Mucosa of stomach (tissue), 1 donor: Measurements from ENCODE around the gene ADCY3.

Experiments
- H3K27me3 ChIP-seq: one replicate; pipeline ENCODE4 v1.7.0; 2013; ENCODE audit warnings: mild to moderate bottlenecking, low read length; ENCODE audit not compliant: control insufficient read depth, insufficient read depth
- H3K36me3 ChIP-seq: one replicate; pipeline ENCODE4 v1.7.0; 2013; ENCODE audit warnings: low read length; ENCODE audit not compliant: control insufficient read depth, insufficient read depth
- H3K4me1 ChIP-seq: one replicate; pipeline ENCODE4 v1.7.0; 2013; ENCODE audit warnings: mild to moderate bottlenecking, low read length; ENCODE audit not compliant: control insufficient read depth, insufficient read depth
- H3K4me3 ChIP-seq: one replicate; pipeline ENCODE4 v1.7.0; 2013; ENCODE audit warnings: low read length
- H3K9ac ChIP-seq: one replicate; pipeline ENCODE4 v1.7.0; 2013; ENCODE audit warnings: mild to moderate bottlenecking, low read length, moderate library complexity
- H3K9me3 ChIP-seq: one replicate; pipeline ENCODE4 v1.7.0; 2013; ENCODE audit warnings: mild to moderate bottlenecking, low read length, moderate library complexity; ENCODE audit not compliant: control insufficient read depth
- donor health status: Pancreatic carcinoma.

ADCY3 gene

DNA sequence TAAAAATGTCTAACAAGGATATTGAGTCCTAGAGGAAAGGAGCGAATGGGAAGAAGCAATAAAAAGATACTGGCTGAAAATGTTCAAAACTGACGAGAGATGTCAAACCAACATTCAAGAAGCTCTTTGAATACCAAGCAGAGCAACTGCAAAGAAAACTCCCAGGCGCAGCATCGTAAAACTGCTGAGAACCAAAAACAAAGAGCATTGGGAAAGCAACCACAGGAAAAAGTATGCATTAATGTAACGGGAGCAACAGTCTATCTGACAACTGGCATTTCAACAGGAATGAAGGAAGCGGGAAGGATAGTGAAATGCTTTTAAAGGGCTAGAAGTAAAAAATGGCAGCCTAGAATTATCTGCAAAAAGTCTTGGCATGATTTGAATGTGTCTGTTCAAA lies 53.1 kb downstream of the ADCY3 start:
- Histone ChIP-seq H3K9me3 (no peaks in the 10 kb centered on the region), H3K4me3 (no peak overlapping the region), H3K4me1 (no peaks in the 10 kb centered on the region), H3K27me3 (no peaks in the 10 kb centered on the region), H3K9ac (no peak overlapping the region), H3K36me3 (no peaks in the 10 kb centered on the region)

DNA sequence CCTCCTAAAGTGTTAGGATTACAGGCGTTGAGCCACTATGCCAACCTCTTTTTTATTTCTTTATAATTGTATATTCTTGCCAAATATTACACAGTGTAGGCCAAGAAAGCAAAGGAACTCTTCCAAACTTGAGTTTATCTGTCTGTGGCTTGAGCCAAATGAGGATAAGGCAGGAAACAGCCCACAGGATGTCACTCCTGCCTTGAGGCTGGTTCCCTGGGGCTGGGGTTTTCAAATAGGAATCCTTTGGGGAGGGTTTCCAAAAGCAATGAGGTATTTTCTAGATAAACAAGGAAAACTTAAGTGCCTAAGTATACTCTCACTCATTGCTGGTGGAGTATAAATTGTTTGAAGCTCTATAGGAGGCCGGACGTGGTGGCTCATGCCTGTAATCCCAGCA lies 56.4 kb downstream of the ADCY3 start:
- H3K27me3 ChIP-seq: no peaks in the 10 kb centered on the region
- H3K36me3 ChIP-seq: no peaks in the 10 kb centered on the region
- H3K9me3 ChIP-seq: no peaks in the 10 kb centered on the region
- no peak overlapping the region for H3K9ac ChIP-seq
- H3K4me3 ChIP-seq: no peak overlapping the region
- H3K4me1 ChIP-seq: no peaks in the 10 kb centered on the region

DNA sequence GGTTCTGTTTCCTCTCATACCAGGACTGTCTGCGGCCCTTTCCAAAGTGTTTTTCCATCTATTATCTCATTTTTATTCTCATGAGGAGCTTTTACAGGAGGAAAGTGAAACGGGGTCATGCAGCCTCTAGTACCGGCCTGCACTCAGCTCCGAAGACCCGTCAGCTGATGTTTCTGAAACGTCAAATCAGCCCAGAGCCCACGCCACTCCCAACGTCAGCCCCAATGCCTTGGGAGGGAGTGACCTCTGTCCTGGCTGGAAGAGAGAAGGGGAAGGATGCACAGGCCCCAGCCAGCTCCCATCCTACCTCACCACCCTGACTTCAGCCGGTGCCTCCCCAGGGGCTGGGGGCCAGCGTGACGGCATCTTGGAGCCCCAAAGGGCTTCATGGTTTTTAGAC lies 58.5 kb downstream of the ADCY3 start:
- Histone ChIP-seq H3K9ac (no peak overlapping the region), H3K9me3 (no peaks in the 10 kb centered on the region), H3K36me3 (no peaks in the 10 kb centered on the region), H3K27me3 (no peaks in the 10 kb centered on the region), H3K4me1 (no peaks in the 10 kb centered on the region), H3K4me3 (no peak overlapping the region)

GRCh38 chr2:24860631-24861030 lies 59.4 kb downstream of the ADCY3 start:
- Histone ChIP-seq H3K36me3 (no peaks in the 10 kb centered on the region), H3K9me3 (no peaks in the 10 kb centered on the region), H3K4me3 (no peak overlapping the region), H3K4me1 (no peaks in the 10 kb centered on the region), H3K9ac (no peak overlapping the region), H3K27me3 (no peaks in the 10 kb centered on the region)

DNA sequence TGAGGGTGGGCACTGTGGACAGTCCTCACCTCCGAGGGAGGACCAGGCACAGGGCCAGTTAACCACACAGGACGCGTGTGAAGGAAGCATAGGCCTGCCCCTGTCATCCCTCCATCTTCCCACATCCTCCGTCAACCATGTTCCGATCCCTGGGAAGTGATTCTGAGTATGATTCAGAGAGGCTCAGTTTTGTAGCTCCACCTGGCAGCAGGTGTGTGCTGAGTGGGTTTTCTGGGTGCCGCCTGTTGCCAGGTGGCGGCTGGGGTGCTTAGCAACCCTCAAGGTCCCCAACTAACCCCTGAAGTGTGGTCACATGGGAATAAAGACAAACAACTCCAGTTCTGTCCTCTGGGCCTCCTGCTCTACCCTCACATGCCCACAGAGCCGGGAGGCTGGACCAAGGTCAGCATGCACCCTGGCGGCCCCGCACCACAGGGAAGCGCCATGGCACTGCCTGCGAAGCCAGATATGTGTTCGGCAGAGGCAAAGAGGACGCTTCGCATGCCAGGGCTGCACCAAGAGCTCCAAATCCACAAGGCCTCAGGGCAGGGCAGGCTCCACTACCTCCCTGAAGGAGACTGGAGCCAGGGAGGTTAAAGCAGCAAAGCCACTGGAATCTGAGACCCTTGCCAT lies 60.0 kb downstream of the ADCY3 start:
- Histone ChIP-seq H3K27me3 (no peaks in the 10 kb centered on the region), H3K4me1 (no peaks in the 10 kb centered on the region), H3K4me3 (no peak overlapping the region), H3K9me3 (no peaks in the 10 kb centered on the region), H3K9ac (no peak overlapping the region), H3K36me3 (no peaks in the 10 kb centered on the region)

GRCh38 chr2:24858996-24859395 lies 61.0 kb downstream of the ADCY3 start:
- H3K9me3 ChIP-seq: no peaks in the 10 kb centered on the region
- H3K4me3 ChIP-seq: no peak overlapping the region
- no peaks in the 10 kb centered on the region for H3K36me3 ChIP-seq
- H3K4me1 ChIP-seq: no peaks in the 10 kb centered on the region
- H3K27me3 ChIP-seq: no peaks in the 10 kb centered on the region
- no peak overlapping the region for H3K9ac ChIP-seq

DNA sequence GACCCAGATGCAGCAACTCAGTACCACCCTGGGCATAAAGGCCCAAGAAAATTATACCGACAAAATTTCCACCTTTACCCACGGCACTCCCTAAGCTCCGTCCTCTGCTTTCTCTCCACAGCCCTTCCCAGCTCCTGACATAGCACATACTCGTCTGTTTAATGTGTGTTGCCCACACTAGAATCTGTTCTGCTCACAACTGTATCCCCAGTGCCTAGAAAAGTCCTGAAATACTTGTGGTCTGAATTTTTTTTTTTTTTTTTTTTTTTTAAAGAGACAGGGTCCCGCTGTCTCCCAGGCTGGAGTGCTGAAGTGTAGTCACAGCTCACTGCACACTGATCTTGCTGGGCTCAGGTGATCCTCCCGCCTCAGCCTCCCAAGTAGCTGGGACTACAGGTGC lies 62.3 kb downstream of the ADCY3 start:
- Histone ChIP-seq H3K27me3 (no peaks in the 10 kb centered on the region), H3K4me1 (no peaks in the 10 kb centered on the region), H3K4me3 (no peak overlapping the region), H3K9ac (no peak overlapping the region), H3K9me3 (no peaks in the 10 kb centered on the region), H3K36me3 (no peaks in the 10 kb centered on the region)

DNA sequence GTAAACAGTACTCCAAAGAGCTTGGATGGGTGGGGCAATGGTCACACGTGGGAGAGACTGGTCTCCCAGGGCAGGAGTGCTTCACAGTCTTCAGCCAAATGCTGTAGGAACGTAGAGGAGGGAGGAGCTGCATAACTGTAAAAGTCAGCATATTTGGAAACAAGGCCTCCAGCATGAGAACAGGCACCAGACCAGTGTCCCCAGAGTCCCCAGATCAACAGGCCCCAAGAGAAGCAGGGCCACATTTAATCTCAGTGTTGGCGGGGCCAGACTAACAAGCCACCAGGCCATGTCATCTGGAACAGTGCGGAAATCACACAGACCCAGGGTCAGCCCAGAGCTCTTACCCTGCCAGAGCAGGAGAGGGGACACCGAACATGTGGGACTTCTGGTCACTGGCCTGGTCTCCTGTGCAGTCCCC lies 63.2 kb downstream of the ADCY3 start:
- H3K9me3 ChIP-seq: no peaks in the 10 kb centered on the region
- H3K4me1 ChIP-seq: no peaks in the 10 kb centered on the region
- no peaks in the 10 kb centered on the region for H3K36me3 ChIP-seq
- no peaks in the 10 kb centered on the region for H3K27me3 ChIP-seq
- H3K4me3 ChIP-seq: no peak overlapping the region
- H3K9ac ChIP-seq: no peak overlapping the region

DNA sequence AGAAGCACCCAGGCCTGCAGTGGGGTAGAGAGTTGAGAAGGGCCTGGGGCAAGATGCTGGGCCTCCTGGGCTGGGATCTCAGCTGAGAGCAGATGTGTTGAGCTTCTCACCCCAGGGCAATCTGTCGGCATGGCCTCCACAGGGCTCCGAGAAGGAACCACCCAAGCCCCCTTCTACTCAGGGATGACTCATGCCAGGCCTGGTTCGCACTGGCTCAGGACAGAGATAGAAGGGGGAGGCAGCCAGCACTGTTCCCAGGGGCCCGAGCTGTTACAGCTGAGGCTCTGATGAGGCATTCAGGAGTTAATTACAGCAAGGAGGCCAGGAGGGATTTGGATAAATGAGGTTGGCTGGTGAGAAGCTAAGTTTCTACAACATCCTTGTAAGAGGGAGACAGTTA lies 64.3 kb downstream of the ADCY3 start:
- Histone ChIP-seq H3K36me3 (no peaks in the 10 kb centered on the region), H3K9ac (no peak overlapping the region), H3K4me1 (no peaks in the 10 kb centered on the region), H3K4me3 (no peak overlapping the region), H3K27me3 (no peaks in the 10 kb centered on the region), H3K9me3 (no peaks in the 10 kb centered on the region)

GRCh38 chr2:24855022-24855622 lies 64.9 kb downstream of the ADCY3 start:
- no peak overlapping the region for H3K4me3 ChIP-seq
- H3K9me3 ChIP-seq: no peaks in the 10 kb centered on the region
- no peaks in the 10 kb centered on the region for H3K36me3 ChIP-seq
- no peaks in the 10 kb centered on the region for H3K4me1 ChIP-seq
- no peaks in the 10 kb centered on the region for H3K27me3 ChIP-seq
- no peak overlapping the region for H3K9ac ChIP-seq

DNA sequence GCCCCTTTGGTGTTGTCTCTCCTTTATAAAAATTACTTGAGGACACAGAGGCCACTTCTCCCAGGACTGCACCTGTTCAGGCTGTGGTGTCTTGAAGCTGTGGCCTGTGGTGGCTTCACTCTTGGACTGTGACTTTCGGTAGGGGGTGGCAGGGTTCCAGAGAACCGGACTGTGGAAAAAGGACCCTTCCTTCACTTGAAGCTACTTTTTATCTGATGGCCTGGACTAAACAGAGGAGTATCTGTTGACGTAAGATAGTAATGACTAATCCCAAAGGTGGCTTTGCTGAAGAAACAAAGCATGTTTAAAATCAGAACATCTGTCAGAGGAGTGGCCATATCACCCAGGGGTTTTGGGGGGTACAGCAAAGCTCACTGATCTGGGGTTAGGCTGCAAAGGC lies 66.0 kb downstream of the ADCY3 start:
- no peaks in the 10 kb centered on the region for H3K27me3 ChIP-seq
- H3K4me1 ChIP-seq: no peaks in the 10 kb centered on the region
- no peak overlapping the region for H3K4me3 ChIP-seq
- no peak overlapping the region for H3K9ac ChIP-seq
- H3K9me3 ChIP-seq: no peaks in the 10 kb centered on the region
- H3K36me3 ChIP-seq: no peaks in the 10 kb centered on the region

DNA sequence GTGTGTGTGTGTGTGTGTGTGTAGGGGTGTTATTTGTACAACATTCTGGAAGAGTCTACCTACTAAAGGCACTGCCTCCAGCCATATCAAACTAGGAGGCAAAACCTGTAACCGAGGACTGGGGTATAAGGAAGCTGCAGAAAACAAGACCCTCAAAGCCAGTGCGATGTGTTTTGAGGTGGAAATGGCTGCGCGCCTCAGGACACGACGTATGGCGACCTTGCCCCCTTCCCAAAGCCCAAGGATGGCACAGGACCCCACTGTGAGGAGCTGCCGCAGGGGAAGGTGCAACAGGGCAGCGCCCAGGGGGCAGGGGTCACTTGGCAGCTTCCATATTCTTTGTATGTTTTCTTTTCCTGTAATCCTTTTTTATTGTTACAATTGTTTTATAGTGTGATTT lies 67.0 kb downstream of the ADCY3 start:
- H3K36me3 ChIP-seq: no peaks in the 10 kb centered on the region
- no peak overlapping the region for H3K4me3 ChIP-seq
- no peaks in the 10 kb centered on the region for H3K9me3 ChIP-seq
- H3K9ac ChIP-seq: no peak overlapping the region
- H3K27me3 ChIP-seq: no peaks in the 10 kb centered on the region
- no peaks in the 10 kb centered on the region for H3K4me1 ChIP-seq
